Fibroblast of lung (primary cell): ENCODE results near the gene TPRX1.

Experiments
- EZH2 ChIP-seq: IDR thresholded peaks from 2 replicates; pipeline ENCODE4 v1.5.1; 2012; ENCODE audit warnings: low read length, control low read depth, mild to moderate bottlenecking; ENCODE audit errors: missing control alignments
- TF ChIP-seq, protein P1 (sequence below), 2 donors: IDR thresholded peaks in 1 of 2; conservative IDR thresholded peaks in 1 of 2; 1 replicate in 1 of 2; 2 replicates in 1 of 2; pipeline ENCODE4 v1.5.1; 2011 to 2012; ENCODE audit warnings: low read length in 2 of 2, control low read depth in 1 of 2, inconsistent platforms in 1 of 2, low read depth in 1 of 2, mild to moderate bottlenecking in 1 of 2

GRCh38 chr19:47796785-47797184 is 7.6 kb downstream of the TPRX1 start:
- TF ChIP-seq, protein P1, sequence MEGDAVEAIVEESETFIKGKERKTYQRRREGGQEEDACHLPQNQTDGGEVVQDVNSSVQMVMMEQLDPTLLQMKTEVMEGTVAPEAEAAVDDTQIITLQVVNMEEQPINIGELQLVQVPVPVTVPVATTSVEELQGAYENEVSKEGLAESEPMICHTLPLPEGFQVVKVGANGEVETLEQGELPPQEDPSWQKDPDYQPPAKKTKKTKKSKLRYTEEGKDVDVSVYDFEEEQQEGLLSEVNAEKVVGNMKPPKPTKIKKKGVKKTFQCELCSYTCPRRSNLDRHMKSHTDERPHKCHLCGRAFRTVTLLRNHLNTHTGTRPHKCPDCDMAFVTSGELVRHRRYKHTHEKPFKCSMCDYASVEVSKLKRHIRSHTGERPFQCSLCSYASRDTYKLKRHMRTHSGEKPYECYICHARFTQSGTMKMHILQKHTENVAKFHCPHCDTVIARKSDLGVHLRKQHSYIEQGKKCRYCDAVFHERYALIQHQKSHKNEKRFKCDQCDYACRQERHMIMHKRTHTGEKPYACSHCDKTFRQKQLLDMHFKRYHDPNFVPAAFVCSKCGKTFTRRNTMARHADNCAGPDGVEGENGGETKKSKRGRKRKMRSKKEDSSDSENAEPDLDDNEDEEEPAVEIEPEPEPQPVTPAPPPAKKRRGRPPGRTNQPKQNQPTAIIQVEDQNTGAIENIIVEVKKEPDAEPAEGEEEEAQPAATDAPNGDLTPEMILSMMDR (conservative IDR thresholded peaks at IDR 0.05 in 1 of 2, IDR thresholded peaks at IDR 0.05 in 1 of 2; ENCODE audit: low read depth in 1 of 2, low read length in 2 of 2), result no peak
- TF ChIP-seq EZH2, result no peak
